BLaER1 treated with 17β-estradiol and CSF1 and Interleukin-3, amounts not matched to agents 10 nM and 100 nM (cell line): ENCODE measurements around the gene OBSCN.
A peak's percentile ranks its signal among the peaks of the same experiment; 100 is the strongest.

Source experiments
- H3K27ac ChIP-seq, 11 experiments: shearing (Covaris generic); formaldehyde crosslinking; 2 replicates each; pipeline ENCODE4 v1.8.1; 2022
- H3K27me3 ChIP-seq, 11 experiments: shearing (Covaris generic); formaldehyde crosslinking; 2 replicates each; pipeline ENCODE4 v1.8.1; 2022
- H3K36me3 ChIP-seq, 11 experiments: shearing (Covaris generic); formaldehyde crosslinking; 2 replicates each; pipeline ENCODE4 v1.8.1; 2022
- H3K4me1 ChIP-seq, 10 experiments: shearing (Covaris generic); formaldehyde crosslinking; 2 replicates each; pipeline ENCODE4 v1.8.1; 2022
- H3K4me2 ChIP-seq, 11 experiments: shearing (Covaris generic); formaldehyde crosslinking; 2 replicates each; pipeline ENCODE4 v1.8.1; 2022
- H3K4me3 ChIP-seq, 10 experiments: shearing (Covaris generic); formaldehyde crosslinking; 2 replicates each; pipeline ENCODE4 v1.8.1; 2022
- H3K9ac ChIP-seq, 11 experiments: shearing (Covaris generic); formaldehyde crosslinking; 2 replicates each; pipeline ENCODE4 v1.8.1; 2022
- H3K9me3 ChIP-seq, 11 experiments: shearing (Covaris generic); formaldehyde crosslinking; replicated peaks in 1 of 11; 2 replicates each; pipeline ENCODE4 v1.8.1; 2022
- H4K20me1 ChIP-seq, 11 experiments: shearing (Covaris generic); formaldehyde crosslinking; 2 replicates each; pipeline ENCODE4 v1.8.1; 2022
- Cebpa-rat ChIP-seq, 11 experiments: shearing (Covaris generic); IDR thresholded peaks; 2 replicates each; pipeline ENCODE4 v1.8.1; 2022

OBSCN gene

DNA sequence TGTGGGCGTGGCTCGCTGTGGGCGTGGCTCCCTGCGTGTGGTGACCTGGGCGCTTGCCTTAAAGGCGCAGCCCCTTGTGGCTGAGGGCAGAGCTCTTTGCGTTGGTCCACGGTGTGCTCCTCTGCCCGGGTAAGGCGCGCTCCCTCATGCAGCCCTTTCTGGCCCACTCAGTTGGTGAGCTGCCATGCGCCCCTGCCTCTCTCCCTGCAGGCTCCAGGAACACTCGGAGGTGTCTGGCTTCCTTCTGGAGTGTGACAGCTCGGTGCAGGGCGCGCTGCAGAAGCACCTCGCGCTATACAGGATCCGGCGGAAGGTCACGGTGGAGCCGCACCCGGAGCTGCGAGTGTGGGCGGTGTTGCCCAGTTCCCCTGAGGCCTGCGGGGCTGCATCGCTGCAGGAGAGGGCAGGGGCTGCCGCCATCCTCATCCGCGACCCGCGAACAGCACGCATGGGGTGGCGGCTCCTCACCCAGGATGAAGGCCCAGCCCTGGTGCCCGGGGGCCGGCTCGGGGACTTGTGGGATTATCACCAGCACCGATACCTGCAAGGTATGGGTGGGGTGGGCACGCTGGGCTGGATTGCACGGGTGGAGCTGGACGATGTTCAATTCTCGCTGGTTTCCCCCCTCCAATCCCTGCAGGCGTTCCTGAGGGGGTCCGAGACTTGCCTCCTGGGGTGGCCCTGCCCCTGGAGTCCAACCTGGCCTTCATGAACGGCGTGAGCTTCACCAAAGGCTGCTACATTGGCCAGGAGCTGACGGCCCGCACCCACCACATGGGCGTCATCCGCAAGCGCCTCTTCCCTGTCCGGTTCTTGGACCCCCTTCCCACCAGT, 33.1 kb upstream of the OBSCN start:
- Histone ChIP-seq H4K20me1 (peaks cover 0 to 97% (median 65%) of the 10 kb centered on the region in 11 experiments; a peak in 15 of 22 replicates), H3K4me3 (no peak overlapping the region; a peak in 1 of 20 replicates), H3K27ac (peak overlapping the region in 5 of 11 experiments; percentile 17 to 62 (median 39); a peak in 2 of 22 replicates), H3K4me1 (peaks cover 51 to 74% (median 60%) of the 10 kb centered on the region in 10 experiments), H3K9ac (peak overlapping the region in 6 of 11 experiments; percentile 2 to 65 (median 54); a peak in 7 of 22 replicates), H3K27me3 (no peaks in the 10 kb centered on the region), H3K4me2 (peak overlapping the region; percentile 61 to 95 (median 80)), H3K36me3 (peaks cover 0 to 22% (median 10%) of the 10 kb centered on the region in 11 experiments; a peak in 10 of 22 replicates), H3K9me3 (peaks cover 0 to 6% (median 0%) of the 10 kb centered on the region in 11 experiments; a peak in 2 of 22 replicates)
- TF ChIP-seq Cebpa-rat (IDR thresholded peaks at IDR 0.05) = no peak

- Histone ChIP-seq H3K4me2 (peak overlapping the region; percentile 61 to 95 (median 80)), H3K9ac (peak overlapping the region in 9 of 11 experiments; percentile 2 to 65 (median 46); a peak in 14 of 22 replicates)
- no peak for TF ChIP-seq Cebpa-rat (IDR thresholded peaks at IDR 0.05)
These were observed 32.4 kb upstream of the OBSCN start for GRCh38 chr1:228175316-228176023.

DNA sequence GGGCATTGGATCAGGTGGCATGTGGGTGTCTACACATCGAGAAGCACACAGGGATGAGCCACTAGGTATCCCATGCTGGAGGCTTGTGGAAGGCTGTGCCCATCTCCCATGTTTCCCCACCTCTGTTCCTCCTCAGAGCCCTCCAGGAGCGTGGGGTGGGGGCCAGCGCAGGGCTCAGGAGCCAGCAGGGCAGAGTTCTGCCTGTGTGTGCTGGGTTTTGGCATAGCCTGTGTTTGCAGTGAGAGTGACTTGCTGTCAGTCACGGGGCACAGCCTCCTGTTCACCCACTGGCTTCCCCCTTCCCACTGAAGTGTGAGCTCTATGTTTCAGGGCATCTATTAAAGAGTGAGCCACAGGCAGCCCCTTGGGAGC, 31.8 kb upstream of the OBSCN start:
- H4K20me1 ChIP-seq = peaks cover 0 to 91% (median 57%) of the 10 kb centered on the region in 11 experiments; a peak in 16 of 22 replicates
- peaks cover 51 to 74% (median 58%) of the 10 kb centered on the region in 10 experiments for H3K4me1 ChIP-seq
- H3K27ac ChIP-seq = peak overlapping the region in 4 of 11 experiments; percentile 29 to 62 (median 42); a peak in 5 of 22 replicates
- peak overlapping the region; percentile 61 to 95 (median 80) for H3K4me2 ChIP-seq
- peaks cover 0 to 14% (median 10%) of the 10 kb centered on the region in 11 experiments; a peak in 11 of 22 replicates for H3K36me3 ChIP-seq
- no peak for TF ChIP-seq Cebpa-rat (IDR thresholded peaks at IDR 0.05)
- H3K4me3 ChIP-seq = no peak overlapping the region
- no peaks in the 10 kb centered on the region for H3K27me3 ChIP-seq
- H3K9me3 ChIP-seq = peaks cover 0 to 6% (median 0%) of the 10 kb centered on the region in 11 experiments; a peak in 2 of 22 replicates
- H3K9ac ChIP-seq = peak overlapping the region in 9 of 11 experiments; percentile 2 to 65 (median 46); a peak in 15 of 22 replicates

More at GRCh38 chr1:228175316-228176023, 32.4 kb upstream of the OBSCN start:
- peaks cover 0 to 15% (median 10%) of the 10 kb centered on the region in 11 experiments; a peak in 10 of 22 replicates for H3K36me3 ChIP-seq
- H3K27ac ChIP-seq = peak overlapping the region in 7 of 11 experiments; percentile 16 to 62 (median 29); a peak in 6 of 22 replicates
- no peak overlapping the region; a peak in 1 of 20 replicates for H3K4me3 ChIP-seq
- peaks cover 0 to 6% (median 0%) of the 10 kb centered on the region in 11 experiments; a peak in 2 of 22 replicates for H3K9me3 ChIP-seq
- H3K27me3 ChIP-seq = no peaks in the 10 kb centered on the region
- H3K4me1 ChIP-seq = peaks cover 51 to 74% (median 59%) of the 10 kb centered on the region in 10 experiments
- peaks cover 0 to 92% (median 62%) of the 10 kb centered on the region in 11 experiments; a peak in 15 of 22 replicates for H4K20me1 ChIP-seq

- Histone ChIP-seq H4K20me1 (peaks cover 0 to 91% (median 56%) of the 10 kb centered on the region in 11 experiments; a peak in 16 of 22 replicates), H3K4me2 (peak overlapping the region; percentile 61 to 95 (median 80))
These were observed 31.2 kb upstream of the OBSCN start for GRCh38 chr1:228176461-228177182.

DNA sequence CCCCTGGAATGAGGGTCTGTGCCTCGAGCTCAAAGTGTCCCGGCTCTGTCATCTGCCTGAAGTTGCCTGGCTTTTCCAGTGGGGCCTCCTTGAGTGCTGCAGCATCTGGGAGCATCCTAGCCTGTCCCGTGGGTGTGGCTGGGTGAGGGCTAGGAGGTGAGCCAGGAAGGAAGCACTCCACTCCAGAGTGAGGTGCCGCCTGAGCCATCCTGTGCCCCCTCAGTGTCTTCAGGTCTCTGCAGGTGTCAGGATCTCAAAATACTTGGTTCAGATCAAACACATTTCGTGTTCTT, 30.7 kb upstream of the OBSCN start:
- H3K9me3 ChIP-seq = peaks cover 0 to 6% (median 0%) of the 10 kb centered on the region in 11 experiments; a peak in 2 of 22 replicates
- H3K27ac ChIP-seq = no peak overlapping the region
- no peak overlapping the region for H3K4me3 ChIP-seq
- peak overlapping the region in 2 of 11 experiments; percentile 7 to 51; a peak in 1 of 22 replicates for H3K9ac ChIP-seq
- H3K36me3 ChIP-seq = peaks cover 0 to 16% (median 10%) of the 10 kb centered on the region in 11 experiments; a peak in 11 of 22 replicates
- peak overlapping the region in 9 of 11 experiments; percentile 61 to 95 (median 80); a peak in 15 of 22 replicates for H3K4me2 ChIP-seq
- no peaks in the 10 kb centered on the region for H3K27me3 ChIP-seq
- H4K20me1 ChIP-seq = peaks cover 0 to 89% (median 52%) of the 10 kb centered on the region in 11 experiments; a peak in 16 of 22 replicates
- H3K4me1 ChIP-seq = peaks cover 50 to 66% (median 53%) of the 10 kb centered on the region in 10 experiments
- no peak for TF ChIP-seq Cebpa-rat (IDR thresholded peaks at IDR 0.05)

More at GRCh38 chr1:228176461-228177182, 31.2 kb upstream of the OBSCN start:
- peaks cover 51 to 72% (median 56%) of the 10 kb centered on the region in 10 experiments for H3K4me1 ChIP-seq
- H3K9me3 ChIP-seq = peaks cover 0 to 6% (median 0%) of the 10 kb centered on the region in 11 experiments; a peak in 2 of 22 replicates
- H3K4me3 ChIP-seq = no peak overlapping the region
- TF ChIP-seq Cebpa-rat (IDR thresholded peaks at IDR 0.05) = no peak
- H3K9ac ChIP-seq = peak overlapping the region in 6 of 11 experiments; percentile 4 to 65 (median 54); a peak in 9 of 22 replicates
- no peaks in the 10 kb centered on the region for H3K27me3 ChIP-seq
- H3K27ac ChIP-seq = no peak overlapping the region; a peak in 1 of 22 replicates
- peaks cover 0 to 16% (median 10%) of the 10 kb centered on the region in 11 experiments; a peak in 11 of 22 replicates for H3K36me3 ChIP-seq

GRCh38 chr1:228177721-228178710, 29.8 kb upstream of the OBSCN start:
- peaks cover 50 to 61% (median 53%) of the 10 kb centered on the region in 10 experiments for H3K4me1 ChIP-seq
- peak overlapping the region in 5 of 11 experiments; percentile 4 to 52 (median 32); a peak in 5 of 22 replicates for H3K9ac ChIP-seq
- peaks cover 0 to 16% (median 10%) of the 10 kb centered on the region in 11 experiments; a peak in 11 of 22 replicates for H3K36me3 ChIP-seq
- H3K27me3 ChIP-seq = no peaks in the 10 kb centered on the region
- peak overlapping the region; percentile 45 to 95 (median 80) for H3K4me2 ChIP-seq
- H3K4me3 ChIP-seq = no peak overlapping the region
- 0 out of 22 replicates have a peak overlapping the region, but pooled peaks of 1 of the 11 experiments have one; percentile 6 for H3K27ac ChIP-seq
- peaks cover 0 to 6% (median 0%) of the 10 kb centered on the region in 11 experiments; a peak in 2 of 22 replicates for H3K9me3 ChIP-seq
- no peak for TF ChIP-seq Cebpa-rat (IDR thresholded peaks at IDR 0.05)
- H4K20me1 ChIP-seq = peaks cover 0 to 83% (median 43%) of the 10 kb centered on the region in 11 experiments; a peak in 16 of 22 replicates
